H54 (cell line): Measurements from ENCODE around the gene C1QTNF1.

Experiments
- DNase-seq: peaks from one replicate; pipeline ENCODE4 v3.0.0; 2011; ENCODE audit warnings: low spot score, mixed read lengths; ENCODE audit not compliant: insufficient read length
- FAIRE-seq: peaks from 3 replicates; lab custom pipeline; 2011; peaks lifted over from hg19 to GRCh38; lab: Jason Lieb, UNC
- POLR2A ChIP-seq: IDR thresholded peaks from 2 replicates; pipeline ENCODE4 v1.6.1; 2011; ENCODE audit warnings: low read depth, mild to moderate bottlenecking, low read length

The C1QTNF1 gene

GRCh38 chr17:78986649-78987328 is 37.2 kb upstream of the C1QTNF1 start:
- DNase-seq (no peak), FAIRE-seq (no peak)
- TF ChIP-seq POLR2A: no peak

GRCh38 chr17:78988152-78988551 is 35.8 kb upstream of the C1QTNF1 start:
- DNase-seq (no peak), FAIRE-seq (no peak)
- no peak for TF ChIP-seq POLR2A

GRCh38 chr17:78990349-78991016 is 33.5 kb upstream of the C1QTNF1 start:
- DNase-seq (no peak), FAIRE-seq (no peak)
- no peak for TF ChIP-seq POLR2A

GRCh38 chr17:78991017-78991738 is 32.8 kb upstream of the C1QTNF1 start:
- FAIRE-seq (no peak), DNase-seq (no peak)
- TF ChIP-seq POLR2A: no peak

GRCh38 chr17:78991906-78992532 is 31.9 kb upstream of the C1QTNF1 start:
- FAIRE-seq (no peak), DNase-seq (no peak)
- no peak for TF ChIP-seq POLR2A

DNA sequence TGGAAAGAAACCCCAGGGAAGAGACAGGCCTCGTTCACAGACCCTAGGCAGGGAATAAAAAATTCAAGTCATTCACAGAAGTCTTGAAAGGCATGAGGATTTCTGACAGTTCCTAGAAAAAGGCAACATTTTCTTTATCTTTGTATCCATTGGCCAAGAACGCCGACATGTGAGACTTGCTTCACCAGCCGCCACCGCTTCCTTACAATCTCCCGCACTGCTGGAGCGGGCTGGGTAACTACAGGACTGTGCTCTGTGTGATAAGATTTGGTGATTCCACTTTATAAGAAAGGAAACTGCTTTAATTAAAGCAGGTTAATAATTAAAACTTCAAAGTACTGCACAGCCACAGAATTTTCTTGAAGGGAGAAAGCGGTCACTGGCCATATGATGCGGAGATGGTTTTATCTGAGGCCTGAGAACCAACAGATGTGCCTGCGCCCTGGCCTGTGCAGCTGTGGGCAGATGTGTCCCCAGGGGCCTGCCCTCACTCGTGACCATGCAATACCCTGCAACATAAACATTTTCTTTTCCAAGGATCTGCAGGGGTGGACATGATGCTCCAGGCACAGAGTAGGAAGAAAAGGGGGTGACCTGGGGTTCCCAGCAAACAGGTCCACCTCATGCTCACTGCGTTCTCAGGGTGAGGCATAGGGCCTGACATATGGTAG is 31.3 kb upstream of the C1QTNF1 start:
- DNase-seq: no peak
- no peak for FAIRE-seq
- TF ChIP-seq POLR2A: no peak

- DNase-seq (no peak), FAIRE-seq (no peak)
- no peak for TF ChIP-seq POLR2A
Observed at GRCh38 chr17:78993241-78993956, 30.6 kb upstream of the C1QTNF1 start.

GRCh38 chr17:78993981-78994671 is 29.8 kb upstream of the C1QTNF1 start:
- DNase-seq (no peak), FAIRE-seq (no peak)
- no peak for TF ChIP-seq POLR2A

DNA sequence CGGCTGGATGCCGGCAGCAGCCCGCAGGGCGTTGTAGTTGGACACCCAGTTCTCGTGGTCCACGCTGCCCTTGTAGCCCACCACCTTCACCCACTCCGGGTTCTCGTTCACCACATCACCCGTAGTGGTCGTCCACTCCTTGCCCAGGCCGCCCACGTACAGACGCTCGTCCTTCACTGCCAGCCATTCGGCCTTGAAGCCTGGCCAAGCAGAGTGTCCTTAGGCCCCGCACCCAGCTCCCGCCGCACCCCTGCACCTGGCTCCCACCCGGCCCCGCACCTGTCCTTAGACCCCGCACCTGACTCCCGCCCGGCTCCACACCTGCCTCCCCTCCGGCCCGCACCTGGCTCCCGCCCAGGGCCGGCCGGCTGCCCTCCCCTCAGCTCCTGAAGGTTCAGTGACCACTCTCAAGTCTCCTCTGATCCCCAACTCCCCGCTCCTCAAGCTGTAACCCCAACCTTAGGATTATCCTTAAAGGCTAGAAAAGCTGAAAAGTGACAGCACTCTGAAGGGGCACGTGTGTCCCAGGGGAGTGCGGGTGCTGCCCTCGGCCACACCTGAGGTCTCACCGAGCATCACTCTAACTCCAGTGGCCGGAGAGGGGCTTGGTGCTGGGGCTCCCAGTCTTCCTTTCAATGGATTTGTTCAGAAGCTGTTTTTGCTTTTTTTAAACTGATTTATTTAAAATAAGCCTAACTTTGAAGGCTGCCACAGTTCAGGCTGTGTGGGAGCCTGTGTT is 28.8 kb upstream of the C1QTNF1 start:
- DNase-seq (no peak), FAIRE-seq (no peak)
- no peak for TF ChIP-seq POLR2A

GRCh38 chr17:78995761-78996451 is 28.1 kb upstream of the C1QTNF1 start:
- no peak for TF ChIP-seq POLR2A
- DNase-seq (no peak), FAIRE-seq (no peak)

- no peak for FAIRE-seq
- TF ChIP-seq POLR2A: no peak
- no peak for DNase-seq
Observed at GRCh38 chr17:78996781-78997201, 27.2 kb upstream of the C1QTNF1 start.
